ENCODE results near the gene GNLY. TPM values are rescaled to one million over a fixed set of nuclear protein-coding genes. Genes with fewer than 3 reads are reported as not detected.

GNLY gene
- total and polyA plus RNA-seq, 2 of the 4 experiments (the other 2 are of a cell fraction): not detected

- Histone ChIP-seq H2AK5ac (ENCODE audit: low read depth, low read length) (peak overlapping the region; percentile 83; the same call in 1 of the 2 replicates), H4K8ac (ENCODE audit: low read depth in 2 of 2, low read length in 2 of 2) (peak overlapping the region in 1 of 2 experiments; percentile 21; a peak in 1 of 4 replicates), H2BK20ac (ENCODE audit: low read depth, low read length) (peak overlapping the region; percentile 63), H2AK9ac (replicated peaks; ENCODE audit: low read depth, low read length, poor library complexity) (no peak overlapping the region), H2AFZ (replicated peaks; ENCODE audit: low read length, poor library complexity) (no peak overlapping the region), H3K4me3 (ENCODE audit: insufficient read depth, low read depth, low read length) (no peak overlapping the region), H3K14ac (replicated peaks; ENCODE audit: low read depth, low read length) (no peak overlapping the region), H3K9me1 (ENCODE audit: insufficient read depth, low read length) (peaks cover 3% of the 10 kb centered on the region; the same call in 1 of the 2 replicates), H3K9me3 (ENCODE audit: control insufficient read depth, insufficient read depth, low read length) (no peaks in the 10 kb centered on the region), H3K4ac (ENCODE audit: low read depth, low read length) (peak overlapping the region; percentile 65), H4K91ac (ENCODE audit: insufficient read depth, low read depth, low read length) (0 out of 2 replicates have a peak overlapping the region, but pooled peaks have one; percentile 49), H3K18ac (ENCODE audit: low read depth, low read length) (no peak overlapping the region), H3K27me3 (ENCODE audit: control insufficient read depth, insufficient read depth, low read length) (no peaks in the 10 kb centered on the region), H3K27ac (ENCODE audit: insufficient read depth, low read length) (no peak overlapping the region), H3K56ac (ENCODE audit: extremely low read depth, insufficient read depth, low read length) (no peak overlapping the region), H3K79me1 (ENCODE audit: low read depth in 1 of 2, low read length in 2 of 2) (no peaks in the 10 kb centered on the region), H2BK120ac (ENCODE audit: low read depth, low read length) (peak overlapping the region; percentile 21; the same call in 1 of the 2 replicates), H3K23ac (ENCODE audit: low read depth, low read length) (no peak overlapping the region), H3K36me3 (ENCODE audit: control insufficient read depth, insufficient read depth, low read length) (no peaks in the 10 kb centered on the region), H3K9ac (ENCODE audit: low read depth, low read length) (no peak overlapping the region), H3K4me2 (ENCODE audit: low read depth, low read length) (no peak overlapping the region), H3K4me1 (ENCODE audit: control insufficient read depth, insufficient read depth, low read length) (peaks cover 1% of the 10 kb centered on the region; the same call in 1 of the 2 replicates), H2BK5ac (ENCODE audit: low read depth, low read length, poor library complexity, severe bottlenecking) (no peak overlapping the region), H4K20me1 (ENCODE audit: insufficient read depth, low read length) (no peaks in the 10 kb centered on the region), H4K5ac (ENCODE audit: low read depth, low read length) (no peak overlapping the region), H2BK15ac (ENCODE audit: low read depth, low read length) (peak overlapping the region; percentile 56; the same call in 1 of the 3 replicates)
- BruUV-seq (replicated peaks): no TSS peak
- no peak for ATAC-seq (ENCODE audit: low read depth)
- dilution Hi-C loops (cut with HindIII; ENCODE audit: low sequenced_read_pairs, unreplicated experiment) (no loop called here), in situ Hi-C loops (cut with MboI; ENCODE audit: low sequenced_read_pairs) (no loop called here), intact Hi-C loops (cut with micrococcal nuclease) (loop anchor here (1.0 kb wide), 4 partner anchors 42 to 350 kb away; no protein-coding TSS in a partner anchor)
- TF ChIP-seq BHLHE40 (IDR thresholded peaks at IDR 0.05; ENCODE audit: low read depth, low read length) (no peak), SMC3 (IDR thresholded peaks at IDR 0.05; ENCODE audit: low read depth, low read length) (no peak), USF2 (IDR thresholded peaks at IDR 0.05; ENCODE audit: low read depth, low read length) (no peak), CEBPB (IDR thresholded peaks at IDR 0.05; ENCODE audit: low read depth, low read length) (no peak), CTCF (conservative IDR thresholded peaks at IDR 0.05; ENCODE audit: low read depth, low read length) (no peak), NFE2L2 (IDR thresholded peaks at IDR 0.05; ENCODE audit: low read depth, low read length) (no peak), RFX5 (IDR thresholded peaks at IDR 0.05; ENCODE audit: low read depth, low read length) (no peak), RCOR1 (IDR thresholded peaks at IDR 0.05; ENCODE audit: insufficient replicate concordance, low read length) (no peak), ELK1 (IDR thresholded peaks at IDR 0.05; ENCODE audit: borderline replicate concordance, low read depth, low read length) (no peak), MAFK (IDR thresholded peaks at IDR 0.05; ENCODE audit: low read depth, low read length) (no peak), RAD21 (IDR thresholded peaks at IDR 0.05; ENCODE audit: low read length) (no peak)
- 70% methylated on average over 2 of the region's 10 CpGs; no CpG with 5 or more reads in 1 of the 2 experiments for WGBS, 2 experiments (ENCODE audit: extremely low coverage in 2 of 2, insufficient read length in 1 of 2)
- ChIA-PET CTCF (interaction anchor here (1.2 to 2.3 kb wide), 9 partner anchors 10 to 85 kb away, joined by 4 to 33 read pairs (median 6); no protein-coding TSS in a partner anchor), POLR2A (ENCODE audit: unreplicated experiment) (no interaction called here)
- no peak for DNase-seq
Observed at GRCh38 chr2:85729825-85730510, 35.8 kb downstream of the GNLY start.

Data from IMR-90 (cell line).